ENCODE data around the gene PPM1M. TPM values are rescaled to one million over a fixed set of nuclear protein-coding genes. Genes with fewer than 3 reads are reported as not detected.

The PPM1M gene, protein sequence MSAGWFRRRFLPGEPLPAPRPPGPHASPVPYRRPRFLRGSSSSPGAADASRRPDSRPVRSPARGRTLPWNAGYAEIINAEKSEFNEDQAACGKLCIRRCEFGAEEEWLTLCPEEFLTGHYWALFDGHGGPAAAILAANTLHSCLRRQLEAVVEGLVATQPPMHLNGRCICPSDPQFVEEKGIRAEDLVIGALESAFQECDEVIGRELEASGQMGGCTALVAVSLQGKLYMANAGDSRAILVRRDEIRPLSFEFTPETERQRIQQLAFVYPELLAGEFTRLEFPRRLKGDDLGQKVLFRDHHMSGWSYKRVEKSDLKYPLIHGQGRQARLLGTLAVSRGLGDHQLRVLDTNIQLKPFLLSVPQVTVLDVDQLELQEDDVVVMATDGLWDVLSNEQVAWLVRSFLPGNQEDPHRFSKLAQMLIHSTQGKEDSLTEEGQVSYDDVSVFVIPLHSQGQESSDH
- 10 to 100 TPM; 22.4 to 33.2 TPM for total RNA-seq

DNA sequence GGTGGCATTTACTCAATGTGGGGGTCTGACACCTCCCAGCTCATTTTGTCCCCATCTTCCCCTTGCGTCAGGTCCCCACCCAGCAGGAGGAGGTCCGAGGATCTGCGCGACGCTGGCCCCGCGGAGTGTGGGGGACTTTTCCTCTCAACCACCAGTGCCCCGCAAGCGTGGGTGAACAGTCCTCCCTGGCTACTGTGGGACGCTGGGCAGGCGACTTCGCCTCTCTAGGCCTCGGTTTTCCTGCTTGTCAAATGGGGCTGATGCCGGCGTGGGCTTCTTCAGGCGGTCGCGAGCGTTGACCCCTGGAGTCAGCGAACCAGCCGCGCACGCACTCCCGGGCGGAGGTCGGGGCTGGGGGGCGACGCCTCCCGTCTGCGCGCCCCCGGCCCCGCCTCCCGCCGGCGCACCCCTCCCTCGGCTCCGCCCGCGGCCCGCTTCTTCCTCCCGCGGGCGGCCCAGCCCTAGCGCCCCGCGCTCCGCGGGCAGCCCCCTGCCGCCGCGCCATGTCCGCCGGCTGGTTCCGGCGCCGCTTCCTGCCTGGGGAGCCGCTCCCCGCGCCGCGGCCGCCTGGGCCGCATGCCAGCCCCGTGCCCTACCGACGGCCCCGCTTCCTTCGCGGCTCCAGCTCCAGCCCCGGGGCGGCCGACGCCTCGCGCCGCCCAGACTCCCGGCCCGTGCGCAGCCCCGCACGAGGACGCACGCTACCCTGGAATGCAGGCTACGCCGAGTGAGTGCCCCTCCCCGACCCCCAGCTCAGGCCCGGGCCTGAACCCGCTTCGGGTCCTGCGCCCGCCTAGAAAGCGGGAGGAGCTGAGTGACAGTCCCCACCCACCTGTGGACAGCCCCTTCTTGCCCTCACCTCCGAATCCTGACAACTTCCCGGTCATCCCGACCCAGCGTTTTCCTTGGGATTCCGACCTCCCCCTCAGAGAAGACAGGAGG lies at the start of gene PPM1M:
Gene PPM1M (plus strand): TSS at position 438 of the 942 bp plus-strand sequence. CDS start 66 bp downstream, at position 504.
- H3K27ac ChIP-seq: peak within 1 kb of the TSS; percentile 74 to 76
- H3K36me3 ChIP-seq: no peaks in the 10 kb centered on the region
- H3K27me3 ChIP-seq (replicated peaks; ENCODE audit: insufficient read depth): no peaks in the 10 kb centered on the region
- no peaks in the 10 kb centered on the region for H3K9me3 ChIP-seq
- no peak for DNase-seq (ENCODE audit: low spot score)
- intact Hi-C loops (cut with DNase I): no loop called here
- peak within 1 kb of the TSS; percentile 59 to 62 for H3K4me3 ChIP-seq
- H3K4me1 ChIP-seq (replicated peaks): no peaks in the 10 kb centered on the region
- TF ChIP-seq POLR2A (IDR thresholded peaks at IDR 0.05) (no peak), POLR2AphosphoS5 (IDR thresholded peaks at IDR 0.05) (no peak)
- TF ChIP-seq, protein P1, sequence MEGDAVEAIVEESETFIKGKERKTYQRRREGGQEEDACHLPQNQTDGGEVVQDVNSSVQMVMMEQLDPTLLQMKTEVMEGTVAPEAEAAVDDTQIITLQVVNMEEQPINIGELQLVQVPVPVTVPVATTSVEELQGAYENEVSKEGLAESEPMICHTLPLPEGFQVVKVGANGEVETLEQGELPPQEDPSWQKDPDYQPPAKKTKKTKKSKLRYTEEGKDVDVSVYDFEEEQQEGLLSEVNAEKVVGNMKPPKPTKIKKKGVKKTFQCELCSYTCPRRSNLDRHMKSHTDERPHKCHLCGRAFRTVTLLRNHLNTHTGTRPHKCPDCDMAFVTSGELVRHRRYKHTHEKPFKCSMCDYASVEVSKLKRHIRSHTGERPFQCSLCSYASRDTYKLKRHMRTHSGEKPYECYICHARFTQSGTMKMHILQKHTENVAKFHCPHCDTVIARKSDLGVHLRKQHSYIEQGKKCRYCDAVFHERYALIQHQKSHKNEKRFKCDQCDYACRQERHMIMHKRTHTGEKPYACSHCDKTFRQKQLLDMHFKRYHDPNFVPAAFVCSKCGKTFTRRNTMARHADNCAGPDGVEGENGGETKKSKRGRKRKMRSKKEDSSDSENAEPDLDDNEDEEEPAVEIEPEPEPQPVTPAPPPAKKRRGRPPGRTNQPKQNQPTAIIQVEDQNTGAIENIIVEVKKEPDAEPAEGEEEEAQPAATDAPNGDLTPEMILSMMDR (IDR thresholded peaks at IDR 0.05): no peak
- 3% methylated on average over 53 of the region's 98 CpGs for WGBS

DNA sequence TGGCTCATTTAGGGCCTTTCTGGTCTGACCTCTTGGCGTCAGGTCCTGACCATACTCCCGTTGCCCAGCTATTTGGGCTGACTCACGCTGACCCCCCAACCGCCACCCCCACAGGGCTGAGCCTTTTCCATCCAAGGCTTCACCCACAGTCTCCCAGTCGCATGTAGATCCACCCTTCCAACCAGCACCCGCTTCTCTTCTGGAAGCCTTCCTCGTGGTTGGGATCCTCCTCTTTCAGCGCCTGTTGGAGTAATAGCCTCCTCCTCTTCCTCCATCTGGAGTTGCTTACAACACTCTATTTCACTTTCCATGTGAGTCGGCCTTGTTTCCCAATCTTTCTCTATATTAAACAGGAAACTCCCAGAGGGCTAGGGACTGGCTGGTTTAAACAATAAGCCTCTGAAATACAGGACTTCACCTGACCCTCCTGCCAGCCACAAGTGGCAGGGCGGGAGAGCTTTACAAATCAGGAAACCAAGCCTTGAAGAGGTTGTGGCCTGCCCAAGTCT lies 49.7 kb upstream of the PPM1M start:
- no peak for DNase-seq (ENCODE audit: low spot score)
- WGBS: 83% methylated on average over 10 of the region's 10 CpGs
- Histone ChIP-seq H3K9me3 (no peaks in the 10 kb centered on the region), H3K4me1 (replicated peaks) (peaks cover 7% of the 10 kb centered on the region), H3K27ac (no peak overlapping the region), H3K27me3 (replicated peaks; ENCODE audit: insufficient read depth) (no peaks in the 10 kb centered on the region), H3K36me3 (no peaks in the 10 kb centered on the region), H3K4me3 (no peak overlapping the region)
- TF ChIP-seq POLR2A (IDR thresholded peaks at IDR 0.05): no peak
- TF ChIP-seq POLR2AphosphoS5 (IDR thresholded peaks at IDR 0.05): no peak
- TF ChIP-seq, protein P1 (IDR thresholded peaks at IDR 0.05): no peak
- intact Hi-C loops (cut with DNase I): loop anchor here (5.0 kb wide), 1 partner anchor 44 kb away; the partner anchor contains the start of gene POC1A

DNA sequence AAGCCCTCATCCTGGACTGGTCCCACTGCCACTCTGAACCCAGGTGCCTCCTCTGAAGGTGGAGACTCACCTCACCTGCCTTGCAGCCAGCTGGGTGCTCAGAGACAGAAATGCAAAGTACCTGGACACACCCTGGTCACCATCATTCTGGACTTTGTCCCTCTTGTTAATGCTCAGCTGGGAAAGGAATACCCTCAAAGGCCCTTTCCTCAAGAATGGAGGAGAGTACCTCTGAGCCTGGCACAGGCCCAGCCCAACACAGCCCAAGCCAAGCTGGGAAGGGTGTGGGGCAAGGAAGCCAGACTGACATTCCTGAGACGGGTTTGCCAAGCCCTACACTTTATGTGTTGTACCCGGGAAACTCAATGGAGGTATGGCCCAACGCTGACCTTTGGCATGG lies 48.6 kb upstream of the PPM1M start:
- H3K4me1 ChIP-seq (replicated peaks): peaks cover 7% of the 10 kb centered on the region
- TF ChIP-seq, protein P1 (IDR thresholded peaks at IDR 0.05): no peak
- no peak for TF ChIP-seq POLR2AphosphoS5 (IDR thresholded peaks at IDR 0.05)
- no peak for TF ChIP-seq POLR2A (IDR thresholded peaks at IDR 0.05)
- DNase-seq (ENCODE audit: low spot score): no peak
- H3K36me3 ChIP-seq: no peaks in the 10 kb centered on the region
- no peaks in the 10 kb centered on the region for H3K9me3 ChIP-seq
- intact Hi-C loops (cut with DNase I): loop anchor here (5.0 kb wide), 1 partner anchor 45 kb away; the partner anchor contains the start of gene POC1A
- WGBS: 43% methylated on average over 3 of the region's 3 CpGs
- H3K27me3 ChIP-seq (replicated peaks; ENCODE audit: insufficient read depth): no peaks in the 10 kb centered on the region
- no peak overlapping the region for H3K4me3 ChIP-seq
- H3K27ac ChIP-seq: peak overlapping the region in 1 of 2 donors; percentile 82

DNA sequence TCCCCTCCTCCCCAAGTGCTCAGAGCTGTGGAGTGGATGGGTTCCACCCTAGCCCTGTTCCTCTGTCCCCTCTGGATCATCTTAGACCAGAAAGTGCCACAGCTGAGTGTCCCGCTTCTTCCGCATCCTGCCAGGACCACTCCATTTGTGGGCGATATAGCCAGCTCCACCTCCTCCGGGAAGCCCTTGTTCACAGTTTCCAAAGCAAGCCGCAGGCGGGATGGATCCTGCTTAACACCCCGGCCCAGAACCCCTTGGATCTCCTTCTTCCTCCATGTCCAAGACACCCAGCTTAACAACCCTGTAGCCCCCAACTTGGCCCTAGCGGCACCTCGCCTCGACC lies 48.1 kb upstream of the PPM1M start:
- TF ChIP-seq, protein P1 (IDR thresholded peaks at IDR 0.05): no peak
- TF ChIP-seq POLR2A (IDR thresholded peaks at IDR 0.05): no peak
- TF ChIP-seq POLR2AphosphoS5 (IDR thresholded peaks at IDR 0.05): no peak
- no peaks in the 10 kb centered on the region for H3K9me3 ChIP-seq
- no peaks in the 10 kb centered on the region for H3K27me3 ChIP-seq (replicated peaks; ENCODE audit: insufficient read depth)
- intact Hi-C loops (cut with DNase I): loop anchor here (5.0 kb wide), 1 partner anchor 45 kb away; the partner anchor contains the start of gene POC1A
- peak overlapping the region; percentile 81 to 82 for H3K27ac ChIP-seq
- H3K4me3 ChIP-seq: peak overlapping the region; percentile 57 to 94
- no peak for DNase-seq (ENCODE audit: low spot score)
- peaks cover 7% of the 10 kb centered on the region for H3K4me1 ChIP-seq (replicated peaks)
- 37% methylated on average over 10 of the region's 10 CpGs for WGBS
- H3K36me3 ChIP-seq: no peaks in the 10 kb centered on the region

All from prostate gland (tissue), 2 donors.